HG02759 (cell line): ENCODE results near the gene LDLRAD3.
"Not testable (repeated sequence)": the region's sequence is repeated elsewhere in the genome, so short reads cannot be mapped to it uniquely, and the experiment has no call there.

Experiments used
- ATAC-seq: cut with Tn5 transposase; IDR thresholded peaks from one replicate; pipeline ENCODE4 v1.9.1; 2021; ENCODE audit warnings: mild to moderate bottlenecking, moderate library complexity; ENCODE audit not compliant: unreplicated experiment

Gene LDLRAD3

GRCh38 chr11:36037031-36037430, 93.2 kb downstream of the LDLRAD3 start:
- ATAC-seq: no peak

DNA sequence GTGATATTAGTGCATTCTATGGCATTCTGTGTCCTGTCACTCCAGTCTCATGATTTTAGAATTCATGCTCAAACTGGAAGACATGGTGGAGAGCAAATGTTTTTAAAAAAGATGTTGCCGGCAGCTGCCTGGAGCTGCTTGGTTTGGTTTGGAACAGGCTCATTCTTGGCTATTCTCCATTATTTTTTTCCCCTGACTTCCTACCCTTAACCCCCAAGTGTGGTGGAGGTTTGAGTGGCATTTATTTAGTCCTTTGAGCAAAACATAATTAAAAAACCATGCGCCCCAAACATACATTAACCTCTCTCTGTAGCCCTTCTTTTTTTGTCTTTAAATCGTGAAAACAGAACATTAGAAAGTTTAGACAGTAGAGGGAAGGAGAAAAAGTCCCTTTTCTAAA, 94.7 kb downstream of the LDLRAD3 start:
- ATAC-seq: no peak

- ATAC-seq: no peak
Measured at GRCh38 chr11:36039471-36039870, 95.6 kb downstream of the LDLRAD3 start.

- no peak for ATAC-seq
Measured at GRCh38 chr11:36041988-36042611, 98.2 kb downstream of the LDLRAD3 start.

DNA sequence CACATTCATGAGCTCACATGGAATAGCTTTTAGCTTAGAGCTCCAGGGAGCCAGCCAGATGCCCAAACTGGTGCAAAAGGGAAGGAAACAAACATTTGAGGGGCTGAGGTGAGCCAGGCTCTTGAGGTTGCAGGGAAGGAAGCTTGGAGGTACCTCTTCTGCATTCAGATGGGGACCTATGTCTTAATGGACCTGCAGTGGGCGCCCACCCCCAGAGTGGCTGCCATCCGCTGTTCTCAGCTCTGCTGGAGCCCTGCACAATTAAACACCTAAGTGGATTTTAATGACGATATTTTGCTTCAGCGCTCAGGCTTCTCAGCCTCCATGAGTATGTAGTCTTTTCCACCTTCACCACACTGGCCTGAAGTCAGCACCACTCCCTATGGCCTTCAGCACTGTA, 100.8 kb downstream of the LDLRAD3 start:
- no peak for ATAC-seq

DNA sequence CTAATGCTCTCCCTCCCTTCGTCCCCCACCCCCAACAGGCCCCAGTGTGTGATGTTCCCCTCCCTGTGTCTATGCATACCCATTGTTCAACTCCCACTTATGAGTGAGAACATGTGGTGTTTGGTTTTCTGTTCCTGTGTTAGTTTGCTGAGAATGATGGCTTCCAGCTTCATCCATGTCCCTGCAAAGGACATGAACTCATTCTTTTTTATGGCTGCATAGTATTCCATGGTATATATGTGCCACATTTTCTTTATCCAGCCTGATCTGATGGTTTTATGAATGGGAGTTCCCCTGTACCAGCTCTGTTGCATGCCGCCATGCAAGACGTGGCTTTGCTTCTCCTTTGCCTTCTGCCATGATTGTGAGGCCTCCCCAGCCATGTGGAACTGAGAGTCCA, 102.1 kb downstream of the LDLRAD3 start:
- not testable (repeated sequence) for ATAC-seq

DNA sequence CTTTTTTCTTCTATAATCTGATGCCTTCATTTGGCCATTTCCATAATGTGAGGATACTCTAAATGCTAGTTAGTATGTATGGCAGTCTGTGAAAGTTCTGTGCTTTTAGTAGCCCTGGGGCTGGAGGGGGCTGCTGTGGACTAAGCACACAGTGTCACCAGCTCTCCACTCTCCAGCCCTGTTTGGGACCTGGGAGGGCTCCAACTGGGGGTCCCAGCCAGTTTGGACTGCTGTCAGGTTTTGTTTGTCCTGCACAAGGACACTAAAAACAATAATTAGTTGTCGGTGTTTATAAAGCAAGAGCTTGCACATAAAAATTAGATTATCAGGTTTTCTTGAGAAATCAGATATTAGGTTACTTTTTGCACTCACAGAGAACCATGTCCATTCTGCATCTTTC, 103.1 kb downstream of the LDLRAD3 start:
- no peak for ATAC-seq

DNA sequence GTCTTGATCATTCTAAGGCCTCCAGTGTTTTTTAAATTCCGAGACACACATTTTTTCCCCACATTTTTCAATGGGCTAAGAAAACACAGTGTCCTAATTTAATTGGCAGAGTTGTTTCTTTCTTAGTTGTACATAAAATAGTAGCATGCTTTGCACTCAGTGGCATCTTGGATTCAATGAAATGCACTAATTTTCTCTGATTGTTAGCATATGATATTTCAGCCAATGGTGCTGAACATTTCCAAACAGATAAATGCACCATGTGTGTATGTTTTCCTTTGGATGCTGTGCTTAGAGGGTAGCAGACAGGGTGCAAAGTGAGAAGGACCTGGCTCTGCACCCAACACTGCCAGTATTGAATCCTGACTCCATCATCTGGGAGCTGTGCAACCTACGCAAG, 103.5 kb downstream of the LDLRAD3 start:
- ATAC-seq: no peak

- no peak for ATAC-seq
Measured at GRCh38 chr11:36048496-36049247, 104.8 kb downstream of the LDLRAD3 start.

DNA sequence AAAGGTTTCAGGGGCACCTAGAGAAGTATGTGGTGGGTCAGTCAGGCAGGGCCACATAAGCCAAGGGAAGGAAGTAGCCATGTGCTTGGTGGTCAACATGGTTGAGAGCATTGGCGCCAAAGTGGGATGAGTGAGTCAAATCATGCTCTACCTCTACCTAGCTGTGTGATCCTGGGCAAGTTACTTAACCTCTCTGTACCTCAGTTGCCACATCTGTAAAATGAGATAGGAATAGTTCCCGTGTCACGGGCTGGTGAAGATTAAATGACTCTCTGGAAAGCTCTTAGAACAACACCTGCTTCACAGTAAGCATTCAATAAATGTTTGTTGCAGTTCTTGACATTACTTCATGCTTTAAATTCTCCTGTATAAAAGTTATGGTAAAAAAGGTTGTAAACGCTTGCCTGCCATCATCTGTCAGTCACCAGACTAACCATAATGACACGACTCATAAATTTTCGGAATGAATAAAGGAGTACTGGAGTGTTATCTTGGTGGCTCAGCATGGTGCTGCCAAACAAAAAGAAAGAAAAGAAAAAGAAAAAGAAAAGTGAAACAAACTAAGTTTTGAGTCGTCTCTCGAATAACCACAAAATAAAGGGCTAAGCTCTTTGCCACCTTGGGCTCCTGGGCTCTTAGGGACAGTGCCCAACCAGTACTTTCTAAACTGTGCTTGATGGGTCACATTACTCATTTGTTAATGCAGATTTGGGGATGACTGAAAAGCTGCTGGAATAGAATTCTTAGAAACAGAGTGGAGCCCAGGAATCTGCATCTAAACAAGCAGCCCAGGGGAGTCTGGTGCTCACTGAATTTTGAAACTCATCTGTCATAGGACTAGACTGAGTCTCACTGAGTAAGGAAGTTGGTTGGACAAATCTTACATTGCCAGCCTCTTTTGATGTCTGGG, 107.6 kb downstream of the LDLRAD3 start:
- no peak for ATAC-seq

GRCh38 chr11:36053281-36053680, 109.4 kb downstream of the LDLRAD3 start:
- ATAC-seq: no peak

- ATAC-seq: no peak
Measured at GRCh38 chr11:36053862-36054261, 110.0 kb downstream of the LDLRAD3 start.

GRCh38 chr11:36054628-36055027, 110.8 kb downstream of the LDLRAD3 start:
- ATAC-seq: no peak

DNA sequence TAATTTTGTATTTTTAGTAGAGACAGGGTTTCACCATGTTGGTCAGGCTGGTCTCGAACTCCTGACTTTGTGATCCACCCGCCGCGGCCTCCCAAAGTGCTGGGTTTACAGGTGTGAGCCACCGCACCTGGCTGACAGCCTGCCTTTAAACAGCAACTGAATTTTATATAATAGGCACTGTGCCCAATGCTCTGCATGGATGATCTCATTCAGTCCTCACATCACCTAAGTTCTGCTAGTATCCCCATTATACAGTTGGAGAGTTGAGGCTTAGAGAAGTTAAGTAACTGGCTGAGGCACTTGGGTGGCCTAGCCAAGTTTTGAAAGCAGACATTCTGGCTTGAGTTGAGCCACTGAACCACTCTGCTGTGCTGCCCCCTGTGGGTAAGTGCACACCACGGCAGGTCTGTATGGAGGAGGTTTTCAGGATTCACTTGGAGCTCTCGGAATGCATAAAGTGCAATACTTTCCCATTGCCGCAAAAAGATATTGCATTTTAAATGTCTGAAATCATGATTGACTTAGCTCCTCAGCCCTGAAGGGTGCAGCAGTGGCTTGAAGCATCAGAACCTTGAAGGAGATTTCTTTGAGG, 112.4 kb downstream of the LDLRAD3 start:
- no peak for ATAC-seq

- no peak for ATAC-seq
Measured at GRCh38 chr11:36057379-36058042, 113.6 kb downstream of the LDLRAD3 start.

GRCh38 chr11:36059660-36060059, 115.8 kb downstream of the LDLRAD3 start:
- no peak for ATAC-seq

- ATAC-seq: no peak
Measured at GRCh38 chr11:36060926-36061325, 117.1 kb downstream of the LDLRAD3 start.

DNA sequence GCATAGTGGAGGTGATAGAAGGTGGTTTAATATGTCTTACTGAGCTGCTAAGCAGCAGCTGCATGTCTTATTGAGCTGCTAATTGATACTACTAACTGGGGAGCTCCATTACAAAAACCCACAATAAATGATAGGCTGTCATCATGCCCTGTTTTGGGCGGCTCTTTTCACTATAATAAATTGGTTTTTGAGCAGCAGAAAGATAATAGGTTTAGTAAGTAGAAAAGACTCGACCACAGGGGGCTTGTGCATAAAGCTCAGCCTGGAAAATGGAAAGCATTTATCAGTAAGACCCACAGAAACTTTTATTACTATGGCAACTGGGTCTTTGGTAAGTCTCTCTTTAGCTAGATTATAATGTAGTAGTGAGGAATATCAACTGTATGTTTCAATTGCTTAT, 117.6 kb downstream of the LDLRAD3 start:
- no peak for ATAC-seq

DNA sequence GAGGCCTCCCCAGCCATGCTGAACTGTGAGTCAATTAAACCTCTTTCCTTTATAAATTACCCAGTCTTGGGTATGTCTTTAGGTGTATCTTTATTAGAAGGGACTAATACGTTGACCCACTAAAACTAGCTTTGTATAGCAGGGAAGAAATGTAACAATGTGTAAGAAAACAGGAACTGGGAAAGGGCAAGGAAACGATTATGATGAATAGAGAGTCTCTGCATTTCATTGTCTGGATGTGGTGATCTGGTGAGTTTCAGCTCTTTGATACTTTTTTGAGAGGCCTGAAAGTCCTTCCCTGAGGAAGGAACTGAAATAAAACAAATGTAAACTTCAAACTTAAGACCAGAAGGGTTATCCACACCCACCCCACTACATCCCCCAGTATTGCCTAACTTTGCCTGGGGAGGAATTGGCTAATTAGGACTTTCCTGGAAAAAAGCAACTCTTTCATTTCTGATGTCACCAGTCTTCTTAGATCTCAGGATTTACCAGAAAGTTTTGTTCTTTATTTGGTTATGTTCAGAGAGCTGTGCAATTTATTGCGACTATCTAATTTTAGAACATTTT, 119.0 kb downstream of the LDLRAD3 start:
- ATAC-seq: no peak

DNA sequence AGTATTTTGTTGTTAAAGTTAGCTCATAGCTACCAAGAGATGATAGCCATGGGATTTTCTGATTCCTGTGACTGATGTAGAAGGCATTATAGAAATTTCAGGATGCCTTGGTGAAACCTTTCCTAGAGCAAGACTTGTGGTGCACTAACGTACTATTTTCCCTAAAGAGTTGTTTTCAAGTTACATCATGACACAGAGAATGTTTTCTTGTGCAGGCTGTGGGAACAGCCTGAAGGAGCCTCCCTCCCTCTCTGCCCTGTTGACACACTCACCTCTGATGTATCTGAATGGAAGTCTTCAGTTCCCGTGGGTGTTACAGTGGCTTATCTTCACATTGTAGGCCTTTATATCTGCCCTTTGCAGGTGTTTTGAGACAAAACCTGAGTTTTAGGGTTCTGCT, 121.6 kb downstream of the LDLRAD3 start:
- no peak for ATAC-seq
